HepG2 (cell line): ENCODE data around the gene SEMA4B. TPM values are rescaled to one million over a fixed set of nuclear protein-coding genes. Genes with fewer than 3 reads are reported as not detected.

ENCODE experiments used
- ATAC-seq: fragments of 200-7000 bp; cut with Tn5 transposase; 3 replicates; pipeline ENCODE4 v1.9.1; 2020; ENCODE audit warnings: mild to moderate bottlenecking, moderate library complexity
- BruUV-seq: library from RNA; stranded (reverse); fragments of 400-500 nt; replicated peaks from 2 replicates; lab custom pipeline; 2021; lab: Mats Ljungman, UMichigan
- CTCF ChIA-PET: fragments of 300-600 bp; formaldehyde crosslinking; extraction: SDS; loops from one replicate; lab custom pipeline; 2021; ENCODE audit warnings: low total read pairs, inconsistent platforms, low intra/inter-chr PET ratio; lab: Yijun Ruan, JAX
- POLR2A ChIA-PET: fragments of 350-600 bp; sonication (Branson Sonifier 250); formaldehyde crosslinking; loops from one replicate; lab custom pipeline; 2020; ENCODE audit warnings: antibody characterized with exemption, inconsistent platforms; lab: Yijun Ruan, JAX
- DNase-seq: peaks from one replicate; pipeline ENCODE4 v3.0.0-alpha.2; 2015; ENCODE audit warnings: low spot score
- FAIRE-seq: peaks from 3 replicates; lab custom pipeline; 2011; peaks lifted over from hg19 to GRCh38; lab: Jason Lieb, UNC
- H2AFZ ChIP-seq: one replicate; pipeline ENCODE4 v1.6.1; 2011; ENCODE audit warnings: low read length, inconsistent platforms
- H3K27ac ChIP-seq: fragments of 300-600 bp; 3 replicates; pipeline ENCODE4 v1.8.0; 2011; ENCODE audit warnings: mixed run types, mild to moderate bottlenecking, mixed read lengths, low read length, inconsistent platforms; ENCODE audit not compliant: insufficient read depth; ENCODE audit errors: extremely low read length
- H3K27me3 ChIP-seq, 2 experiments: fragments of 200-600 bp in 1 of 2; 2 replicates in 1 of 2; 3 replicates in 1 of 2; pipeline versions ENCODE4 v1.6.0 to v1.8.0; 2011; ENCODE audit warnings: low read length in 2 of 2, mild to moderate bottlenecking in 2 of 2, moderate library complexity in 2 of 2, inconsistent platforms in 1 of 2; ENCODE audit not compliant: insufficient read depth in 2 of 2, control insufficient read depth in 1 of 2
- H3K36me3 ChIP-seq, 2 experiments: fragments of 200-600 bp in 1 of 2; replicated peaks in 1 of 2; 2 replicates in 1 of 2; 3 replicates in 1 of 2; pipeline versions ENCODE4 v1.5.1 to v1.8.0; 2011; ENCODE audit warnings: low read length in 2 of 2, inconsistent platforms in 1 of 2; ENCODE audit not compliant: insufficient read depth in 2 of 2, control insufficient read depth in 1 of 2
- H3K4me1 ChIP-seq: 2 replicates; pipeline ENCODE4 v1.5.1; 2012; ENCODE audit warnings: low read length, inconsistent platforms; ENCODE audit not compliant: insufficient read depth
- H3K4me2 ChIP-seq: 2 replicates; pipeline ENCODE4 v1.6.0; 2011; ENCODE audit warnings: low read depth, low read length, inconsistent platforms
- H3K4me3 ChIP-seq, 3 experiments: fragments of 200-600 bp in 1 of 3; sonication (generic), shearing (Covaris generic) in 1 of 3; replicated peaks in 1 of 3; 2 replicates each; pipeline ENCODE4 v1.5.1; 2011 to 2016; ENCODE audit warnings: low read length in 3 of 3, inconsistent platforms in 2 of 3, low read depth in 2 of 3, mild to moderate bottlenecking in 2 of 3, control low read depth in 1 of 3, mixed read lengths in 1 of 3; ENCODE audit not compliant: insufficient read depth in 1 of 3
- H3K79me2 ChIP-seq: one replicate; pipeline ENCODE4 v1.6.1; 2011; ENCODE audit warnings: low read length, inconsistent platforms; ENCODE audit not compliant: insufficient read depth
- H3K9ac ChIP-seq: 2 replicates; pipeline ENCODE4 v1.6.0; 2011; ENCODE audit warnings: mild to moderate bottlenecking, low read depth, low read length, inconsistent platforms; ENCODE audit not compliant: insufficient read depth
- H3K9me3 ChIP-seq: 2 replicates; pipeline ENCODE4 v1.5.1; 2012; ENCODE audit warnings: mild to moderate bottlenecking, low read length
- H4K20me1 ChIP-seq: 2 replicates; pipeline ENCODE4 v1.6.0; 2011; ENCODE audit warnings: inconsistent platforms, mild to moderate bottlenecking, low read length, moderate library complexity; ENCODE audit not compliant: insufficient read depth
- ASH2L ChIP-seq: fragments of 300-600, 200-600 bp; sonication (generic); IDR thresholded peaks from 2 replicates; pipeline ENCODE4 v1.7.0; 2017; ENCODE audit warnings: low read depth, mild to moderate bottlenecking, moderate library complexity, mixed read lengths, low read length; ENCODE audit not compliant: insufficient read length
- DRAP1 ChIP-seq: IDR thresholded peaks from 2 replicates; pipeline ENCODE4 v1.6.1; 2016; ENCODE audit warnings: missing genetic modification reagents, missing compliant biosample characterization
- FOXA1 ChIP-seq, 2 experiments: fragments of 450-650 bp in 1 of 2; sonication (generic) in 1 of 2; formaldehyde crosslinking in 1 of 2; IDR thresholded peaks; 2 replicates each; pipeline versions ENCODE4 v1.4.0 to v1.6.1; 2016 to 2020; ENCODE audit warnings: missing genetic modification reagents in 1 of 2
- NR2F1 ChIP-seq, 2 experiments: fragments of 450-650 bp in 1 of 2; formaldehyde crosslinking in 1 of 2; IDR thresholded peaks; 2 replicates each; pipeline versions ENCODE4 v1.5.0 to v1.6.1; 2016 to 2020; ENCODE audit warnings: mild to moderate bottlenecking in 1 of 2, missing compliant biosample characterization in 1 of 2, missing genetic modification reagents in 1 of 2, moderate library complexity in 1 of 2
- PRDM10 ChIP-seq: sonication (generic); formaldehyde crosslinking; IDR thresholded peaks from 2 replicates; pipeline ENCODE4 v1.4.0; 2020; ENCODE audit warnings: low read depth, missing genetic modification reagents
- SMC3 ChIP-seq: IDR thresholded peaks from 2 replicates; pipeline ENCODE4 v1.6.1; 2011; ENCODE audit warnings: low read length, improper control_type of control experiment
- SRSF4 ChIP-seq: fragments of 200-400 bp; formaldehyde crosslinking; IDR thresholded peaks from one replicate; pipeline ENCODE4 v1.6.1; 2018; ENCODE audit warnings: mild to moderate bottlenecking, low read depth, low read length, moderate library complexity; ENCODE audit not compliant: poor library complexity, severe bottlenecking
- STAG1 ChIP-seq: sonication (generic); formaldehyde crosslinking; IDR thresholded peaks from 2 replicates; pipeline ENCODE4 v1.4.0; 2020; ENCODE audit warnings: missing genetic modification reagents
- XRCC5 ChIP-seq: fragments of 200-400 bp; formaldehyde crosslinking; optimal IDR thresholded peaks from 2 replicates; pipeline ENCODE3; 2017; ENCODE audit warnings: mild to moderate bottlenecking, low read length
- ZSCAN9 ChIP-seq: IDR thresholded peaks from 2 replicates; pipeline ENCODE4 v1.6.1; 2016; ENCODE audit warnings: borderline replicate concordance
- WGBS: methylation state at CpG from one replicate; pipeline ENCODE4 v1.1.6; 2017; ENCODE audit warnings: low lambda C conversion rate; 5-methylcytosine and 5-hydroxymethylcytosine counted together
- in situ Hi-C: cut with HindIII; loops from 2 replicates; pipeline ENCODE4 v1.10.0; 2017; ENCODE audit warnings: low pct_unique_long_range_greater_than_20kb; ENCODE audit not compliant: extremely low pct_ligation_motif_present
- intact Hi-C: fragments of 100-400 bp; cut with micrococcal nuclease; formaldehyde crosslinking; loops from one replicate; pipeline ENCODE4 v1.10.0; 2022; ENCODE audit not compliant: unreplicated experiment
- polyA plus RNA-seq, 8 experiments: library from polyadenylated mRNA; depleted of rRNA in 3 of 8; stranded (reverse) in 7 of 8; unstranded in 1 of 8; fragments of >200 nt; fragmentation: Illumina TruSeq in 4 of 8; extraction: Trizol in 4 of 8; gene quantifications; 2 replicates each; pipeline versions ENCODE4 v1.2.1 to v1.2.3, GENCODE V29; 2011 to 2016; ENCODE audit warnings: low read depth in 4 of 8, missing spikeins in 1 of 8, mixed read lengths in 1 of 8; ENCODE audit not compliant: insufficient read depth in 1 of 8
- total RNA-seq, 5 experiments: library from RNA; depleted of rRNA; stranded (reverse); fragments of >200 nt; fragmentation: Illumina TruSeq; extraction: Trizol; gene quantifications; 2 replicates each; pipeline ENCODE4 v1.2.3, GENCODE V29; 2016; ENCODE audit warnings: low read depth in 1 of 5
- TF ChIP-seq, protein P1 (sequence below): sonication (generic); formaldehyde crosslinking; IDR thresholded peaks from 2 replicates; pipeline ENCODE4 v1.4.0; 2020; ENCODE audit warnings: mild to moderate bottlenecking, missing genetic modification reagents
- TF ChIP-seq, protein P2 (sequence below): IDR thresholded peaks from 2 replicates; pipeline ENCODE4 v1.6.1; 2012; ENCODE audit warnings: inconsistent platforms
- TF ChIP-seq, protein P3 (sequence below): sonication (generic); formaldehyde crosslinking; IDR thresholded peaks from 2 replicates; pipeline ENCODE4 v1.5.0; 2020; ENCODE audit warnings: mild to moderate bottlenecking, missing genetic modification reagents

The SEMA4B gene
- total and polyA plus RNA-seq, 2 of the 13 experiments (the other 11 are each of a cell fraction or from before 2014, with no cell fraction given): 2.1 to 17.0 TPM

GRCh38 chr15:90232941-90233386 lies 31.8 kb downstream of the SEMA4B start:
- intact Hi-C loops: loop anchor here (5.0 kb wide), 1 partner anchor 34 kb away; the partner anchor contains the start of gene NGRN
- Histone ChIP-seq H2AFZ (no peak overlapping the region), H3K9ac (peak overlapping the region; percentile 83), H3K4me1 (peaks cover 28% of the 10 kb centered on the region), H3K27me3 (no peaks in the 10 kb centered on the region; a peak in 1 of 5 replicates), H3K27ac (peak overlapping the region; percentile 94), H3K36me3 (peaks cover 11 to 36% of the 10 kb centered on the region in 2 experiments), H3K79me2 (peaks cover 8% of the 10 kb centered on the region), H3K4me3 (peak overlapping the region; percentile 73 to 86 (median 80)), H3K9me3 (no peaks in the 10 kb centered on the region), H4K20me1 (no peaks in the 10 kb centered on the region), H3K4me2 (peak overlapping the region; percentile 89)
- no TSS peak for BruUV-seq
- peak; percentile 2 for ATAC-seq
- DNase-seq: no peak
- WGBS: under 1% methylated on average over 9 of the region's 9 CpGs
- POLR2A ChIA-PET: interaction anchor here (0.5 to 4.5 kb wide), 10 partner anchors 12 to 100 kb away, joined by 3 to 50 read pairs (median 8); partner anchors contain the start of genes NGRN, SEMA4B and TTLL13
- in situ Hi-C loops: no loop called here
- CTCF ChIA-PET: interaction anchor here (0.9 to 1.4 kb wide), 3 partner anchors 13 to 89 kb away, joined by 3 to 4 read pairs (median 3); no protein-coding TSS in a partner anchor
- FAIRE-seq: peak; percentile 34
- TF ChIP-seq, protein P1, sequence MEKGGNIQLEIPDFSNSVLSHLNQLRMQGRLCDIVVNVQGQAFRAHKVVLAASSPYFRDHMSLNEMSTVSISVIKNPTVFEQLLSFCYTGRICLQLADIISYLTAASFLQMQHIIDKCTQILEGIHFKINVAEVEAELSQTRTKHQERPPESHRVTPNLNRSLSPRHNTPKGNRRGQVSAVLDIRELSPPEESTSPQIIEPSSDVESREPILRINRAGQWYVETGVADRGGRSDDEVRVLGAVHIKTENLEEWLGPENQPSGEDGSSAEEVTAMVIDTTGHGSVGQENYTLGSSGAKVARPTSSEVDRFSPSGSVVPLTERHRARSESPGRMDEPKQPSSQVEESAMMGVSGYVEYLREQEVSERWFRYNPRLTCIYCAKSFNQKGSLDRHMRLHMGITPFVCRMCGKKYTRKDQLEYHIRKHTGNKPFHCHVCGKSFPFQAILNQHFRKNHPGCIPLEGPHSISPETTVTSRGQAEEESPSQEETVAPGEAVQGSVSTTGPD: peak; percentile 16; the same call in 1 of the 2 replicates
- 0 out of 4 replicates have a peak, but pooled peaks of 1 of the 2 experiments have one; percentile 44 for TF ChIP-seq NR2F1 (CRISPR knock-in tag; IDR thresholded peaks at IDR 0.05)
- TF ChIP-seq XRCC5: peak; percentile 70
- peak; percentile 13 for TF ChIP-seq ASH2L
- 0 out of 2 replicates have a peak, but pooled peaks have one; percentile 23 for TF ChIP-seq DRAP1 (CRISPR knock-in tag)
- 0 out of 2 replicates have a peak, but pooled peaks have one; percentile 42 for TF ChIP-seq SMC3
- TF ChIP-seq, protein P2, sequence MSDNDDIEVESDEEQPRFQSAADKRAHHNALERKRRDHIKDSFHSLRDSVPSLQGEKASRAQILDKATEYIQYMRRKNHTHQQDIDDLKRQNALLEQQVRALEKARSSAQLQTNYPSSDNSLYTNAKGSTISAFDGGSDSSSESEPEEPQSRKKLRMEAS: no peak
- peak; percentile 78 for TF ChIP-seq STAG1 (CRISPR knock-in tag)
- 0 out of 2 replicates have a peak, but pooled peaks have one; percentile 18 for TF ChIP-seq PRDM10 (CRISPR knock-in tag)
- no peak for TF ChIP-seq SRSF4
- TF ChIP-seq, protein P3, sequence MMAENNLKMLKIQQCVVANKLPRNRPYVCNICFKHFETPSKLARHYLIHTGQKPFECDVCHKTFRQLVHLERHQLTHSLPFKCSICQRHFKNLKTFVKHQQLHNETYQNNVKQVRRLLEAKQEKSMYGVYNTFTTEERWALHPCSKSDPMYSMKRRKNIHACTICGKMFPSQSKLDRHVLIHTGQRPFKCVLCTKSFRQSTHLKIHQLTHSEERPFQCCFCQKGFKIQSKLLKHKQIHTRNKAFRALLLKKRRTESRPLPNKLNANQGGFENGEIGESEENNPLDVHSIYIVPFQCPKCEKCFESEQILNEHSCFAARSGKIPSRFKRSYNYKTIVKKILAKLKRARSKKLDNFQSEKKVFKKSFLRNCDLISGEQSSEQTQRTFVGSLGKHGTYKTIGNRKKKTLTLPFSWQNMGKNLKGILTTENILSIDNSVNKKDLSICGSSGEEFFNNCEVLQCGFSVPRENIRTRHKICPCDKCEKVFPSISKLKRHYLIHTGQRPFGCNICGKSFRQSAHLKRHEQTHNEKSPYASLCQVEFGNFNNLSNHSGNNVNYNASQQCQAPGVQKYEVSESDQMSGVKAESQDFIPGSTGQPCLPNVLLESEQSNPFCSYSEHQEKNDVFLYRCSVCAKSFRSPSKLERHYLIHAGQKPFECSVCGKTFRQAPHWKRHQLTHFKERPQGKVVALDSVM (CRISPR knock-in tag): peak; percentile 48; the same call in 1 of the 2 replicates
- peak; percentile 65; the same call in 1 of the 2 replicates for TF ChIP-seq ZSCAN9
- TF ChIP-seq FOXA1 (IDR thresholded peaks at IDR 0.05): no peak
- no peak for TF ChIP-seq FOXA1 (CRISPR knock-in tag; IDR thresholded peaks at IDR 0.05)
